Measurements from ENCODE around the gene RBM34. TPM values are rescaled to one million over a fixed set of nuclear protein-coding genes. Genes with fewer than 3 reads are reported as not detected.

The RBM34 gene
- total and polyA plus RNA-seq, 10 of the 15 experiments (the other 5 are each of a cell fraction or from before 2014, with no cell fraction given) = 46.4 to 132 (median 109) TPM

GRCh38 chr1:235130766-235131270 lies 30.2 kb downstream of the RBM34 start:
- Histone ChIP-seq H3K9ac (ENCODE audit: control insufficient read depth, insufficient read depth, low read length) (no peak overlapping the region), H3K79me2 (ENCODE audit: control insufficient read depth, insufficient read depth, low read length) (peaks cover 33% of the 10 kb centered on the region), H3K36me3 (ENCODE audit: control insufficient read depth in 2 of 2, insufficient read depth in 2 of 2, low read length in 1 of 2) (peaks cover 6 to 21% of the 10 kb centered on the region in 2 experiments), H3K4me2 (ENCODE audit: control insufficient read depth, insufficient read depth) (no peak overlapping the region), H3K27ac (ENCODE audit: control insufficient read depth, insufficient read depth) (no peak overlapping the region), H4K20me1 (ENCODE audit: control insufficient read depth, insufficient read depth) (no peaks in the 10 kb centered on the region), H3K9me3 (replicated peaks; ENCODE audit: control insufficient read depth, insufficient read depth, low read length) (no peaks in the 10 kb centered on the region), H3K27me3 (replicated peaks in 1 of 2; ENCODE audit: control insufficient read depth in 2 of 2, insufficient read depth in 2 of 2, low read length in 1 of 2) (no peaks in the 10 kb centered on the region), H3K4me3 (no peak overlapping the region), H3K4me1 (ENCODE audit: control insufficient read depth, insufficient read depth, low read length) (0 out of 2 replicates have a peak, but pooled peaks cover 3% of the 10 kb centered on the region), H2AFZ (ENCODE audit: control insufficient read depth, low read depth, low read length) (no peak overlapping the region)
- ChIA-PET RAD21 (ENCODE audit: unreplicated experiment) (interaction anchor here (0.8 kb wide), 1 partner anchor 286 kb away, joined by 4 read pairs; no protein-coding TSS in a partner anchor), CTCF (interaction anchor here (0.7 kb wide), 1 partner anchor 30 kb away, joined by 3 read pairs; the partner anchor contains the start of gene RBM34), POLR2A (interaction anchor here (0.9 kb wide), 1 partner anchor 29 kb away, joined by 4 read pairs; no protein-coding TSS in a partner anchor), SMC1A (ENCODE audit: uncharacterized antibody, unreplicated experiment) (no interaction called here)
- BruUV-seq (replicated peaks) = no TSS peak
- in situ Hi-C loops (cut with MboI) = no loop called here
- no peak for TF ChIP-seq E2F4 (IDR thresholded peaks at IDR 0.05; ENCODE audit: low read depth, low read length)
- TF ChIP-seq BACH1 (IDR thresholded peaks at IDR 0.05; ENCODE audit: borderline replicate concordance) = no peak
- TF ChIP-seq ZBTB33 (IDR thresholded peaks at IDR 0.05) = no peak
- no peak for TF ChIP-seq GABPA (IDR thresholded peaks at IDR 0.05; ENCODE audit: low read depth)
- TF ChIP-seq BRCA1 (IDR thresholded peaks at IDR 0.05; ENCODE audit: low read depth, low read length) = no peak
- DNase-seq (ENCODE audit: low read depth, low spot score) = no peak
- ATAC-seq = no peak
- 93% methylated on average over 7 of the region's 7 CpGs for WGBS (ENCODE audit: insufficient coverage, insufficient replicate concordance, low lambda C conversion rate, missing lambda C conversion rate)
- intact Hi-C loops (cut with micrococcal nuclease; ENCODE audit: unreplicated experiment) = no loop called here
- no peak for FAIRE-seq

All from GM12878 (cell line).